Ishikawa (cell line): ENCODE data around the gene SLC13A1.

Experiments used
- CEBPB ChIP-seq: IDR thresholded peaks from 2 replicates; pipeline ENCODE4 v1.6.1; 2012
- CREB1 ChIP-seq: IDR thresholded peaks from 2 replicates; pipeline ENCODE4 v1.6.1; 2012; ENCODE audit warnings: low read depth
- EGR1 ChIP-seq: IDR thresholded peaks from 2 replicates; pipeline ENCODE4 v1.6.1; 2012
- EP300 ChIP-seq: IDR thresholded peaks from 2 replicates; pipeline ENCODE4 v1.6.1; 2012; ENCODE audit warnings: borderline replicate concordance
- FOXM1 ChIP-seq: IDR thresholded peaks from 2 replicates; pipeline ENCODE4 v1.6.1; 2012; ENCODE audit warnings: low read depth, borderline replicate concordance
- MAX ChIP-seq: IDR thresholded peaks from 2 replicates; pipeline ENCODE4 v1.6.1; 2012
- NFIC ChIP-seq: IDR thresholded peaks from 2 replicates; pipeline ENCODE4 v1.6.1; 2012
- RAD21 ChIP-seq: IDR thresholded peaks from 2 replicates; pipeline ENCODE4 v1.6.1; 2012; ENCODE audit warnings: low read depth
- REST ChIP-seq: IDR thresholded peaks from 2 replicates; pipeline ENCODE4 v1.6.1; 2012; ENCODE audit warnings: low read depth, mild to moderate bottlenecking
- TAF1 ChIP-seq: IDR thresholded peaks from 2 replicates; pipeline ENCODE4 v1.6.1; 2012; ENCODE audit warnings: low read depth, mild to moderate bottlenecking
- TCF12 ChIP-seq: IDR thresholded peaks from 2 replicates; pipeline ENCODE4 v1.6.1; 2012; ENCODE audit warnings: low read depth
- TEAD4 ChIP-seq: IDR thresholded peaks from 2 replicates; pipeline ENCODE4 v1.6.1; 2012
- USF1 ChIP-seq: IDR thresholded peaks from 2 replicates; pipeline ENCODE4 v1.6.1; 2012
- YY1 ChIP-seq: IDR thresholded peaks from 2 replicates; pipeline ENCODE4 v1.6.1; 2012; ENCODE audit warnings: low read depth
- ZBTB7A ChIP-seq: IDR thresholded peaks from 2 replicates; pipeline ENCODE4 v1.6.1; 2012; ENCODE audit warnings: low read depth

SLC13A1 gene

GRCh38 chr7:123170333-123171246 is 29.2 kb downstream of the SLC13A1 start:
- TF ChIP-seq NFIC, result no peak
- TF ChIP-seq TCF12, result no peak
- TF ChIP-seq TEAD4, result no peak
- TF ChIP-seq ZBTB7A, result no peak
- no peak for TF ChIP-seq CREB1
- no peak for TF ChIP-seq FOXM1
- TF ChIP-seq YY1, result no peak
- TF ChIP-seq TAF1, result no peak
- no peak for TF ChIP-seq CEBPB
- TF ChIP-seq EGR1, result no peak
- TF ChIP-seq USF1, result no peak
- no peak for TF ChIP-seq EP300
- TF ChIP-seq REST, result no peak
- no peak for TF ChIP-seq MAX
- no peak for TF ChIP-seq RAD21

GRCh38 chr7:123169065-123169464 is 30.7 kb downstream of the SLC13A1 start:
- TF ChIP-seq EGR1, result no peak
- no peak for TF ChIP-seq TEAD4
- no peak for TF ChIP-seq TAF1
- TF ChIP-seq USF1, result no peak
- TF ChIP-seq NFIC, result no peak
- TF ChIP-seq CEBPB, result no peak
- no peak for TF ChIP-seq FOXM1
- no peak for TF ChIP-seq ZBTB7A
- no peak for TF ChIP-seq YY1
- TF ChIP-seq TCF12, result no peak
- no peak for TF ChIP-seq MAX
- TF ChIP-seq CREB1, result no peak
- no peak for TF ChIP-seq EP300
- no peak for TF ChIP-seq RAD21
- no peak for TF ChIP-seq REST

- TF ChIP-seq YY1 (no peak), RAD21 (no peak), MAX (no peak), TAF1 (no peak), FOXM1 (no peak), NFIC (no peak), CREB1 (no peak), TCF12 (no peak), TEAD4 (no peak), REST (no peak), EP300 (no peak), EGR1 (no peak), USF1 (no peak), ZBTB7A (no peak), CEBPB (no peak)
These were observed 42.2 kb downstream of the SLC13A1 start for GRCh38 chr7:123157606-123158005.
